Fibroblast of peridontal ligament (primary cell): ENCODE results near the gene MANBA.
"Not testable (repeated sequence)": the region's sequence is repeated elsewhere in the genome, so short reads cannot be mapped to it uniquely, and the experiment has no call there.

Experiments used
- DNase-seq: peaks from one replicate; pipeline ENCODE4 v3.0.0-alpha.2; 2010; ENCODE audit errors: extremely low read depth

Gene MANBA

GRCh38 chr4:102722740-102723139 lies 38.0 kb downstream of the MANBA start:
- no peak for DNase-seq

DNA sequence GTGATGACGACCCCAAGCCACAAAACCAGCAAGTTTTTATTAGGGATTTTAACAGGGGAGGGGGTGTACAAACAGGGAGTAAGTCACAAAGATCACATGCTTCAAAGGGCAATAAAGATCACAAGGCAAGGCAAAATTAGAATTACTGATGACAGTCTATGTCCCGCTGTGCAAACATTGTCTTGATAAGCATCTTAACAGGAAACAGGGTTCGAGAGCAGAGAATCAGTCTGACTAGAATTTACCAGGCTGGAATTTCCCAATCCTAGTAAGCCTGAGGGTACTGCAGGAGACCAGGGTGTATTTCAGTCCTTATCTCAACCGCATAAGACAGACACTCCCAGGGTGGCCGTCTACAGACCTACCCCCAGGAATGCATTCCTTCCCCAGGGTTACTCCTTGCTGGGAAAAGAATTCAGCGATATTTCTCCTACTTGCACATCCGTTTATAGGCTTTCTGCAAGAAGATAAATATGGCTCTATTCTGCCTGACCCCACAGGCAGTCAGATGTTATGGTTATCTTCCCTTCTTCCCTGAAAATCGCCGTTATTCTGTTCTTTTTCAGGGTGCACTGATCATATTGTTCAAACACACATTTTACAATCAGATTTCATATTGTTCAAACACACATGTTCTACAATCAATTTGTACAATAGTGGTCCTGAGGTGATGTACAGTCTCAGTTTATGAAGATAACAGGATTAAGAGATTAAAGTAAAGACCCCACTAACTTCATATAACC lies 41.8 kb downstream of the MANBA start:
- not testable (repeated sequence) for DNase-seq

DNA sequence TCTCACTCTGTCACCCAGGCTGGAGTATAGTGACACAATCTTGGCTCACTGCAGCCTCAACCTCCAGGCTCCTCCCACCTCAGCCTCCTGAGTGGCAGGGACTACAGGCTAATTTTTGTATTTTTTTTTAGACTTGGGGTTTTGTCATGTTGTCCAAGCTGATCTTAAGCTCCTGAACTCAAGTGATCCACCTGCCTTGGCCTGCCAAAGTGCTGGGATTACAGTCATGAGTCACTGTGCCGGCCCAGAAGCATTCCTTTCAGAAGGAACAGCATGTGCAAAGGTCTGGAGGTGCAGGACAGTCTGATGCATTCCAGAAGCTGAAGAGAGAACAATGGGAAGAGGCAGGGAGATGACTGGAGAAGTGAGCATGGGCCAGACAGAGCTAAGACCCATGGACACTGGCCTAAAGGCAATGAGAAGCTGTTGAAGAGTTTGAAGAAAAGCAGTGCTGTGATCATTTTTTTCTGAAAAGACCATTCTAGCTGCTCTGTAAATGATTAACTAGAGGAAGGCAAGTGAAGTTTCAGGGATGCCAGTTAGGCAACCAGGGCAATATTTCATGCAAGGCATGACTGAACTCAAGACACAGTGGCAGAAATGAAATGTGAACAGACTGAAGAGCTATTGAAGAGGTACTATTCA lies 43.2 kb downstream of the MANBA start:
- no peak for DNase-seq

DNA sequence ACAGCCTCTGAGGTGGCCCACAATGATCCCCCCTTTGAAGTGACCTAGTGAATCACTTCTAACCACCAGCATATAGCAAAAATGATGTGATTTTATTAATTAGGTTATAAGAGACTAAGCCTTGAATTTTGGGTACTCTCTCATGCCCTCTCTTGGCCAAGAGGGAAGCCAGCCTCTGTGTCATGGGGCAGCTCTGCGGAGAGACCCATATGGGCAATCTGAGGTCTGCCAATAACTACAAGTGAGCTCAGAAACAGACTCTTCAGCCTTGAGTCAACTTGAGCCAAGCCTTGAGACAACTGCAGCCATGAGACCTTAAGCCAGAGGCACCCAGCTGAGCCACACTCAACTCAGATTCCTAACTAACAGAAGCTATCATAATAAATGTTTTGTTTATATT lies 45.7 kb downstream of the MANBA start:
- no peak for DNase-seq

- DNase-seq: not testable (repeated sequence)
These were observed 47.0 kb downstream of the MANBA start for GRCh38 chr4:102713774-102714173.

- peak; percentile 44 for DNase-seq
These were observed 47.7 kb downstream of the MANBA start for GRCh38 chr4:102713096-102713495.

- DNase-seq: no peak
These were observed 49.8 kb downstream of the MANBA start for GRCh38 chr4:102710986-102711385.

- not testable (repeated sequence) for DNase-seq
These were observed 51.7 kb downstream of the MANBA start for GRCh38 chr4:102709060-102709459.

GRCh38 chr4:102707150-102707549 lies 53.6 kb downstream of the MANBA start:
- DNase-seq: no peak

GRCh38 chr4:102705391-102705935 lies 55.3 kb downstream of the MANBA start:
- no peak for DNase-seq

- DNase-seq: peak; percentile 35
These were observed 64.0 kb downstream of the MANBA start for GRCh38 chr4:102696758-102697157.

DNA sequence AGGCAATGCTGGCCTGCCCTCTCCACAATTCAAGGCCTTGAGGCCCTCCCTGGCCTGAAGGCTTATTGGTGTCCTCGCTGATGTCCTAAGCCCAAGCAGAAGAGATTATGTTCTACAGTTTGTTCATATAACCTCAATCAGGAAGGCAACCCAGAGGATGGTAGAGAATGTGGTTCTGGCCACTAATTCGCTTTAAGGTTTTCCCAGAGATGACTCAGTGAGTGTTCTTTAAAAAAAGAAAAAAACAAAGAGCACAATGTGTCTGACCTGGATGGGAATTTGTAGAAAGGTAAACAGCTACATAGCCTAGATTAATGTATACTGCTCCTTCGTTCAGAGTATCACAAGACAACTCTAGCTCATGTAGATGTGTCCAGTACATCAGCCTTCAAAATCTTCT lies 66.0 kb downstream of the MANBA start:
- no peak for DNase-seq

GRCh38 chr4:102693861-102694260 lies 66.9 kb downstream of the MANBA start:
- no peak for DNase-seq

DNA sequence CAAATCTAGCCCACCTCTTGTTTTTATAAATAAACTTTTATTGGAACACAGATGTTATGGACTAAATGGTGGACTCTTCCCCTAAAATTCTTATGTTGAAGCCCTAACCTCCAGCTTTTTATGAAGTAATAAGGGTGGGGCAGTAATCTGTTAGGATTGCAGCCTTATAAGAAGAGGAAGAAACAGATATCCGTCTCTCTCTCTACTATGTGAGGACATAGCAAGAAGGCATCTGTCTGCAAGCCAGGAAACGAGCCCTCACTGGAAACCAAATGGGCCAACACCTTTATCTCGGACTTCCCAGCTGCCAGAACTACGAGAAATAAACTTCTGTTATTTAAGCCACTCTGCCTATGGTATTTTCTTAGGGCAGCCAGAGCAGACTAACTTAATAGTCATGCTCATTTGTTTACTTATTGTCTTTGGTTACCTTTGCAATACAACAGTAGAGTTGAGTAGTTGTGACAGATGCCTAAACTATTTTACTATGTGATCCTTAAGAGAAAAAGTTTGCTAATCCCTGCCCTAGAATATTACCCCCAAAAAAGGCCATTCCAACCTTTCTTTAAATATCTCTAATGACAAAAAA lies 67.4 kb downstream of the MANBA start:
- no peak for DNase-seq

GRCh38 chr4:102692474-102692873 lies 68.3 kb downstream of the MANBA start:
- DNase-seq: no peak

GRCh38 chr4:102687982-102688433 lies 72.8 kb downstream of the MANBA start:
- no peak for DNase-seq

- no peak for DNase-seq
These were observed 73.3 kb downstream of the MANBA start for GRCh38 chr4:102687373-102687981.

DNA sequence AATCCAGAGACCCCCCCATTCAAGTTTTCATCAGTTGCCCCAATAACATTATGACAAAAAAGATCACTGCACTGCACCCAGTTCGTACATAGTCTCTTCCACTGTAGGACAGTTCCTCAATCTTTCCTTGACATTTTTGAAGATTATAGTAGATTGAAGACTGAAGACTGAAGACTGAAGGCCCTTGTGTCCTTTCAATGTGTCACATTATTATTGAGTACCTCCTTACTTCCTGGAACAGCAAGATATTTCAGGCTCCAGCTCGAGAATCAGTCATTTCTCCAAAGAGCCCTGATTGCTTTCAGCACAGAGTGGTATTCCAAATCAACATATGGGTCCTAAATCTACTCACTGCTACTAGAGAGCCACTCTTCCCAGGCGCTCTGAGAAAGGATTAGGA lies 75.0 kb downstream of the MANBA start:
- no peak for DNase-seq

GRCh38 chr4:102684610-102685052 lies 76.1 kb downstream of the MANBA start:
- DNase-seq: peak; percentile 26

DNA sequence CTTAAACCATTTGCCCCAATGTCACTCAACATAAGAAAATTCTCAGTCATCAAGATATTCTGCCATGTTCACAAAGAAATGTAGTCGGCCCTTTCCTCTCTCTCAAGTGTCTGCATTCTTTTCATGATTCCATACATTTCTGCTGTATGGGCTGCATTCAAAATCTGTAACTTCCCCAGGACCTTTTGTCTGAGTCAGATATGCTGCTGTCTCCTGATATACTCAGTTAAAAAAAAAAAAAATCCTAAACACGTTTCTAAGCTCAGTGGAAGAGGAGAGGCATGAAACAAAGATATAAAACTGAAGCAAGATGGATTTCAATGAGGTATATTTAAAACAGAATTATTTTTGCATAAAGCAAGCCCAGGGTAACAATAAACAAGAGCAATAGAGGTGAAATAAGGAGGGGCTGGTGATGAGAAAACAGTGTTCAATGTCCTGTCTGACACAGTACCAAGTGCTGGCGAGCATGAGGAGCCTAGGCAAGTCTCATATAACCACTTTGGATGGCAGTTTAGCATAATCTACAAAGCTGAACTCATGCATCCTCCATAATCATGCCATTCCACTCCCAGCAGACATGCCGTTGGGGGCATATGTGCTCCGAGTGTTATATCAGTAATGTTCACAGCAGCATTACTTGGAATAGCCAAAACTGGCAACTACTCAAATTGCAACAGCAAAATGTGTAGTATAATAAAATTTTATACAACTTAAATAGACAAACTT lies 76.7 kb downstream of the MANBA start:
- no peak for DNase-seq

GRCh38 chr4:102678695-102679335 lies 82.0 kb downstream of the MANBA start:
- peak; percentile 9 for DNase-seq
